GM21447 (cell line): Measurements from ENCODE around the gene USP47.

ENCODE experiments used
- ATAC-seq: cut with Tn5 transposase; IDR thresholded peaks from one replicate; pipeline ENCODE4 v1.9.1; 2021; ENCODE audit not compliant: unreplicated experiment

Gene USP47

GRCh38 chr11:11979488-11980117 is 137.8 kb downstream of the USP47 start:
- ATAC-seq: no peak

- ATAC-seq: no peak
Observed at GRCh38 chr11:11980200-11980599, 138.4 kb downstream of the USP47 start.

- no peak for ATAC-seq
Observed at GRCh38 chr11:11980841-11981308, 139.1 kb downstream of the USP47 start.

- no peak for ATAC-seq
Observed at GRCh38 chr11:11981364-11981763, 139.6 kb downstream of the USP47 start.

GRCh38 chr11:11981840-11982239 is 140.1 kb downstream of the USP47 start:
- ATAC-seq: no peak

- ATAC-seq: no peak
Observed at GRCh38 chr11:11982461-11982860, 140.7 kb downstream of the USP47 start.

- no peak for ATAC-seq
Observed at GRCh38 chr11:11982975-11983374, 141.2 kb downstream of the USP47 start.

- no peak for ATAC-seq
Observed at GRCh38 chr11:11983427-11983826, 141.7 kb downstream of the USP47 start.

- ATAC-seq: no peak
Observed at GRCh38 chr11:11984563-11984962, 142.8 kb downstream of the USP47 start.

GRCh38 chr11:11985016-11985715 is 143.4 kb downstream of the USP47 start:
- ATAC-seq: no peak

- ATAC-seq: no peak
Observed at GRCh38 chr11:11985954-11986949, 144.5 kb downstream of the USP47 start.

GRCh38 chr11:11987503-11988022 is 145.8 kb downstream of the USP47 start:
- ATAC-seq: no peak

GRCh38 chr11:11988099-11988651 is 146.4 kb downstream of the USP47 start:
- no peak for ATAC-seq

GRCh38 chr11:11988681-11989261 is 147.0 kb downstream of the USP47 start:
- no peak for ATAC-seq

- no peak for ATAC-seq
Observed at GRCh38 chr11:11989774-11990744, 148.3 kb downstream of the USP47 start.

- no peak for ATAC-seq
Observed at GRCh38 chr11:11992257-11993212, 150.8 kb downstream of the USP47 start.

GRCh38 chr11:11993839-11994238 is 152.1 kb downstream of the USP47 start:
- ATAC-seq: no peak

- no peak for ATAC-seq
Observed at GRCh38 chr11:11995601-11996000, 153.8 kb downstream of the USP47 start.
